ENCODE data around the gene SLC12A8. TPM values are rescaled to one million over a fixed set of nuclear protein-coding genes. Genes with fewer than 3 reads are reported as not detected.

SLC12A8 gene
- total RNA-seq, 3 donors from 2014 or later = 0.48 to 12.5 (median 9.8) TPM

DNA sequence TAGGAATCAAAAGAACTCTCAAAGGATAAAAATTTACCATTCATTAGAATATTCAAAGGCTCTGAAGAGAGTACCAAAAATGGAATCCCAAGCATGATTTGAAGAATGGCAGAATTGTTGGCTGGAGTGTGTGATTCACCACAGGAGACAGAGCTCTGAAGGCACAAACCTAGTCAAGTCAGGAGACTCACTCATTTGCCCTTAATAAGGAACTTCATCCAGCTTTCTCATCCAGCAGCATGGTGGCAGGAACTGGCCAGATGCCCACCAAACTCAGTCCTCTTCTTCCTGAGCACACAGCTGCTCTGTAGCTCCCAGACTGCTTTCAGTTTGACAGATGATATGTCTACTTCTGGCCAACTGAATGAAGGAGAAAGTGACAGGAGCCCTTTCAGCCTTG lies 140.2 kb downstream of the SLC12A8 start:
- Histone ChIP-seq H3K9me3 (no peaks in the 10 kb centered on the region), H3K36me3 (no peaks in the 10 kb centered on the region), H3K4me3 (no peak overlapping the region), H3K27ac (no peak overlapping the region), H3K27me3 (no peaks in the 10 kb centered on the region), H3K4me1 (no peaks in the 10 kb centered on the region)
- no peak for DNase-seq (ENCODE audit: low spot score in 2 of 2)
- intact Hi-C loops (cut with DNase I; ENCODE audit: low total_unique reads) = no loop called here
- TF ChIP-seq, protein P1, sequence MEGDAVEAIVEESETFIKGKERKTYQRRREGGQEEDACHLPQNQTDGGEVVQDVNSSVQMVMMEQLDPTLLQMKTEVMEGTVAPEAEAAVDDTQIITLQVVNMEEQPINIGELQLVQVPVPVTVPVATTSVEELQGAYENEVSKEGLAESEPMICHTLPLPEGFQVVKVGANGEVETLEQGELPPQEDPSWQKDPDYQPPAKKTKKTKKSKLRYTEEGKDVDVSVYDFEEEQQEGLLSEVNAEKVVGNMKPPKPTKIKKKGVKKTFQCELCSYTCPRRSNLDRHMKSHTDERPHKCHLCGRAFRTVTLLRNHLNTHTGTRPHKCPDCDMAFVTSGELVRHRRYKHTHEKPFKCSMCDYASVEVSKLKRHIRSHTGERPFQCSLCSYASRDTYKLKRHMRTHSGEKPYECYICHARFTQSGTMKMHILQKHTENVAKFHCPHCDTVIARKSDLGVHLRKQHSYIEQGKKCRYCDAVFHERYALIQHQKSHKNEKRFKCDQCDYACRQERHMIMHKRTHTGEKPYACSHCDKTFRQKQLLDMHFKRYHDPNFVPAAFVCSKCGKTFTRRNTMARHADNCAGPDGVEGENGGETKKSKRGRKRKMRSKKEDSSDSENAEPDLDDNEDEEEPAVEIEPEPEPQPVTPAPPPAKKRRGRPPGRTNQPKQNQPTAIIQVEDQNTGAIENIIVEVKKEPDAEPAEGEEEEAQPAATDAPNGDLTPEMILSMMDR (IDR thresholded peaks at IDR 0.05) = no peak
- TF ChIP-seq POLR2A (IDR thresholded peaks at IDR 0.05) (no peak), POLR2AphosphoS5 (IDR thresholded peaks at IDR 0.05) (no peak)

DNA sequence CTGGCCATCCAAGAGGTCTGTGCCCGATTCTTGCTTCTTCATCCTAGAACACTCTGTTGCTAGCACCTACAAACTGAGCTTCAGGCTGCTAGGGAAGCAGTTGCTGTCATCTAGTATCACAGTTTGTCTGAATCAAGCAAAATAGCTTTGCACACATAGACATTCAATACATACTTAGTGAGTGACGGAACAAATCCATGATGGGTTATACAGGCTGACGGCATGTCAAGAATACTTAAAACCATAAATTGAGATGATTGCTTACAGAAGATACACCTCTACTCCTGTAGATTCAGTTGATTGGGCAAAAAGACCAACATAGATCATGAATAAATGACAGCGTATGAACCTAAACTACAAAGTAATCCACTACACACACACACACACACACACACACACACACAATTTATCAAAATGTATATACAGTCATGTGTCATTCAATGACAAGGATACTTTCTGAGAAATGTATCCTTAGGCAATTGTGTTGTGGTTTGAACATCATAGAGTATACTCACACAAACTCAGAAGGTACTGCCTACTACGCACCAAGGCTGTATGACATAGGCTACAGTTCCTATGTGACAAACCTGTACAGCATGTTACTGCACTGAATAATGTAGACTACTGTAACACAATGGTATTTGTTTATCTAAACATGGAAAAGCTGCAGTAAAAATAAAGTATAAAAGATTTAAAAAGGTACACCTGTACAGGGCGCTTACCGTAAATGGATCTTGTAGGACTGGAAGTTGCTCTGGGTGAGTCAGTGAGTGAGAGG lies 142.4 kb downstream of the SLC12A8 start:
- intact Hi-C loops (cut with DNase I; ENCODE audit: low total_unique reads) = no loop called here
- H3K27ac ChIP-seq = no peak overlapping the region

DNA sequence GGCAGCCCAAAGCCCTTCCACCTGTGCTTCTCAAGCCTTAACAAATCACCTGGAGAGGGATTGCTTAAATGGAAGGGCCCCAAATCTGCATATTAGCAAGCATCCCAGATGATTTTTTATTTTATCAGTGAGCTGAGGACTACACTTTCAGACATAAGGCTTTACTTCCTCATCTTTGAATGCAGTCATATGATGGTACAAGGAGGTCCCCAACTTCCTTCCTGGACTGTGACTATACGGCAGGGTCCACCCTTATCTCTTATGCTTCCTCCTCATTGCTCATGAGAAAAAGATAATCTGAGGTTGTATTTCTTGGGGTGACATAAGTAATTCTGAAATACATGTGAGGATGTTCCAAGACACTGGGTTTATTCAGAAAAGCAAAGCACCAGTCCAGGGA lies 143.1 kb downstream of the SLC12A8 start:
- no peaks in the 10 kb centered on the region for H3K4me1 ChIP-seq
- H3K36me3 ChIP-seq = no peaks in the 10 kb centered on the region
- no peak overlapping the region for H3K4me3 ChIP-seq
- no peak overlapping the region for H3K27ac ChIP-seq
- no peak for DNase-seq (ENCODE audit: low spot score in 2 of 2)
- intact Hi-C loops (cut with DNase I; ENCODE audit: low total_unique reads) = no loop called here
- no peaks in the 10 kb centered on the region for H3K27me3 ChIP-seq
- no peaks in the 10 kb centered on the region for H3K9me3 ChIP-seq
- TF ChIP-seq, protein P1 (IDR thresholded peaks at IDR 0.05) = no peak
- no peak for TF ChIP-seq POLR2AphosphoS5 (IDR thresholded peaks at IDR 0.05)
- TF ChIP-seq POLR2A (IDR thresholded peaks at IDR 0.05) = no peak

More for the DNA sequence above, 142.4 kb downstream of the SLC12A8 start:
- DNase-seq (ENCODE audit: low spot score in 2 of 2) = no peak
- Histone ChIP-seq H3K36me3 (no peaks in the 10 kb centered on the region), H3K27me3 (no peaks in the 10 kb centered on the region), H3K4me3 (no peak overlapping the region), H3K4me1 (no peaks in the 10 kb centered on the region), H3K9me3 (no peaks in the 10 kb centered on the region)
- TF ChIP-seq, protein P1 (IDR thresholded peaks at IDR 0.05) = no peak
- TF ChIP-seq POLR2A (IDR thresholded peaks at IDR 0.05) = no peak

DNA sequence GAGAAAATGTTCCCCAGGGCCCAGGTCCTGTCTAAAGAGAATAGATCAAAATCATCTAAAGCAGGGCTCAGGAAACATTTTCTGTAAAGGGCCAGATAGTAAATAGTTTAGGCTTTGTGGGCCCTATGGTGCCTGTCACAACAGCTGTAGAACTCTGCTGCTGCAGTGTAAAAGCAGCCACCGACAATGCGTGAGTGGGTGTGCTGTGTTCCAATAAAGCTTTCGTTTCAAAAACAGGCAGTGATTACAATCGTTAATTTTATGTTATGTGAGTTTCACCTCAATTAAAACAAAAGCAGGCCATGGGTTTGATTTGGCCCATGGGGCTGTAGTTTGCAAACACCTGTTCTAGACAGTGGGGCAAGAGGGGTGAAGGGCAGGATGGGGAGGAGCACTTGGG lies 144.3 kb downstream of the SLC12A8 start:
- Histone ChIP-seq H3K9me3 (no peaks in the 10 kb centered on the region), H3K4me3 (no peak overlapping the region), H3K4me1 (no peaks in the 10 kb centered on the region), H3K27me3 (no peaks in the 10 kb centered on the region), H3K36me3 (no peaks in the 10 kb centered on the region), H3K27ac (no peak overlapping the region)
- intact Hi-C loops (cut with DNase I; ENCODE audit: low total_unique reads) = no loop called here
- no peak for TF ChIP-seq POLR2AphosphoS5 (IDR thresholded peaks at IDR 0.05)
- TF ChIP-seq, protein P1 (IDR thresholded peaks at IDR 0.05) = no peak
- TF ChIP-seq POLR2A (IDR thresholded peaks at IDR 0.05) = no peak
- no peak for DNase-seq (ENCODE audit: low spot score in 2 of 2)

DNA sequence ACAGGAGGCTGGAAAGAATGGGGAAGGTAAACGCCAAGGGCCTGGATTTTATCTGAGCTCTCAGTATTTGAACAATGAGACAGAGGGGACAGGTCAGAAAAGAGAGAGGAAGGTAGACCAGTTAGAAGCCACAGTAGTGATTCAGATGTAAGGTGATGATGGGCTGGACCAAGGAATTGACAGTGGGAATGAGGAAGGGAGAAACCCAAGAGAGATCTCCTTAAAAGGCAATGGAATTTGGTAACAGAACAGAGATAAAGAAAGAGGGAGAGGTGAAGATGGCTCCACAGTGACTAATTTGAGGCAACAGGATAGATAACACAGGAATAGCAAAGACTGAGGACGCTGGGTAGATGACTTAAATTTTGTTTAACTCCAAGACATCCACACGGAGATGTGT lies 145.3 kb downstream of the SLC12A8 start:
- Histone ChIP-seq H3K4me3 (no peak overlapping the region), H3K27me3 (no peaks in the 10 kb centered on the region), H3K9me3 (no peaks in the 10 kb centered on the region), H3K27ac (no peak overlapping the region), H3K36me3 (no peaks in the 10 kb centered on the region), H3K4me1 (peaks cover 0 to 9% of the 10 kb centered on the region in 2 donors)
- intact Hi-C loops (cut with DNase I; ENCODE audit: low total_unique reads) = no loop called here
- TF ChIP-seq POLR2AphosphoS5 (IDR thresholded peaks at IDR 0.05) (no peak), POLR2A (IDR thresholded peaks at IDR 0.05) (no peak)
- TF ChIP-seq, protein P1 (IDR thresholded peaks at IDR 0.05) = no peak
- no peak for DNase-seq (ENCODE audit: low spot score in 2 of 2)
